GM21526 (cell line): Measurements from ENCODE around the gene TCTN3.
"Not testable (repeated sequence)": the region's sequence is repeated elsewhere in the genome, so short reads cannot be mapped to it uniquely, and the experiment has no call there.

ENCODE experiments used
- ATAC-seq: cut with Tn5 transposase; IDR thresholded peaks from one replicate; pipeline ENCODE4 v1.9.1; 2021; ENCODE audit warnings: moderate library complexity; ENCODE audit not compliant: unreplicated experiment, low FRiP score

TCTN3 gene

DNA sequence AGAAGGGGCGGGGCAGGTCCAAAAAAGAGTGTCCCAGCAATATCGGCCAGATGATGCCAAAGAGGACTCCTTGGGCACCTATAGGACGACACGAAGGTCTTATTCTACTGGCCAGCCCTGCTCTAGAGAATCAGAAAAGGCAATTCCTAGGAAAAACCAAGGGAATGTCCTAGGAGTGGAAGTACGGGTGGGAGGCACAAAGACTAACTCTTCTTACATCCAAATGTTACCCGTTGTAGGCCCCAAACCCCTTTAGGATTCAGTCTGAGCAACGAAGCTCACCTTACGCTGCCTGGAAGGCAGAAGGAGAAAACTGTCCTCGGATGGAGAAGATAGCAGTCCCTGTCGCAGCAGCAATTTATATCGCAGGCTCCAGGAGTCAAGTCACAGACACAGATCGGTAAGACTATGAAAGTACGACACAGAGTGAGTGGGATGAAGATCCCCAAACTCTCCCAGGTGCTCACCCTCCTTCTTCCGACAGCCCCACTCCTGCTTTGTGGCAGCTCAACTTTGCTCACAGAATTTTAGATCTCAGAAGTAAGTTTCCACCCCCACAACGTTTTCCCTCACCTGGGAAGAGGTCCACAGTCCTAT lies 558 bp downstream of the TCTN3 start:
- no peak for ATAC-seq

DNA sequence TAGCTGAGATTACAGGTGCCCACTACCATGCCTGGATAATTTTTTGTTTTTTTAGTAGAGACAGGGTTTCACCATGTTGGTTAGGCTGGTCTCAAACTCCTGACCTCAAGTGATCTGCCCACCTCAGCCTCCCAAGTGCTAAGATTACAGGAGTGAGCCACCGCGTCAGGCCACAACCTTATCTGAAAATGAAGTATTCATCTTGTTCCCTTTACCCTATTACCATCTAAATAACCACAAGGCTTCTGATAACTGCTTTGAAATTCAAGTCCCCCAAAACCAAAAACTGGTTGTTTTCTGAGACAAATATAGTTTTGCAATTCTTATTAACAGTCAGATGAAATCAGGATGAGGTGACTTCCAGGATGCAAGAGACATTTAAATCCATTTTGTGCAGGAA lies 2.4 kb downstream of the TCTN3 start:
- no peak for ATAC-seq

DNA sequence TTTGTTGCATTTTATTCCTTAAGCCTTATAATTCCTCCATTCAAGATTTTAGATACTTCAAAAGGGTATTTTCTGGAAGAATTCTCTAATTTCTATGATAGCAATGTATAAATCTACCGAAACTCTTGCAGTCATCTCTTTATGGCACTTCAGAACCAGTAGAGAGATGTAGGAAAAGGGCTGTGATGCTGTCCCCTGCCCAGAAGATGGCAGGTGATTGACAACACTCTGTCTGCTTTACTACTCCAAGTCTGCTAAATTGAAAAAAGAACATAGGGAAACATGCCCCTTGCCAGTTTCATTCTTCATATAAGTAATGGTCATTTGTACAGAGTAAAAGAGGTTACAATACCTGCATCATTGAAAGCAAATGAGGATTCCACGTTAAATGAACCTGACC lies 5.1 kb downstream of the TCTN3 start:
- no peak for ATAC-seq

DNA sequence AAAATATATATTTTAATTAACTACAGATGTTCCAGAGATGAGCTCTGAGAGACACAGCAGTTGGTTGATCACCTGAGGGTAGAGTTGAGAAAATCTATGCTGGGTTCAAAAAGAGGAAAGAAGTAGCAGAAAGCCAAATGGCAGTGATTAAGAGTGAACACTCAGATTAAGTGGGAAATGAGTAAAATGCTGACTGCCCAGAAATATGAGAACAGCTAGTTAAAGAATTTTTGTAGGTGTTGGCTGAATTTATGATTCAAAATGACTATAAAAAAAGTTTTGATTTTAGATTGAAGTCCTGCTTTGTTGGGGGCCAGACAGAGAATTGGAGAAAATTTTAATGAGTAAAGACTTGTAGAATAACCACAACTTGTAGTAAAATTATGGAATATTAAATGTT lies 9.8 kb downstream of the TCTN3 start:
- ATAC-seq: no peak

DNA sequence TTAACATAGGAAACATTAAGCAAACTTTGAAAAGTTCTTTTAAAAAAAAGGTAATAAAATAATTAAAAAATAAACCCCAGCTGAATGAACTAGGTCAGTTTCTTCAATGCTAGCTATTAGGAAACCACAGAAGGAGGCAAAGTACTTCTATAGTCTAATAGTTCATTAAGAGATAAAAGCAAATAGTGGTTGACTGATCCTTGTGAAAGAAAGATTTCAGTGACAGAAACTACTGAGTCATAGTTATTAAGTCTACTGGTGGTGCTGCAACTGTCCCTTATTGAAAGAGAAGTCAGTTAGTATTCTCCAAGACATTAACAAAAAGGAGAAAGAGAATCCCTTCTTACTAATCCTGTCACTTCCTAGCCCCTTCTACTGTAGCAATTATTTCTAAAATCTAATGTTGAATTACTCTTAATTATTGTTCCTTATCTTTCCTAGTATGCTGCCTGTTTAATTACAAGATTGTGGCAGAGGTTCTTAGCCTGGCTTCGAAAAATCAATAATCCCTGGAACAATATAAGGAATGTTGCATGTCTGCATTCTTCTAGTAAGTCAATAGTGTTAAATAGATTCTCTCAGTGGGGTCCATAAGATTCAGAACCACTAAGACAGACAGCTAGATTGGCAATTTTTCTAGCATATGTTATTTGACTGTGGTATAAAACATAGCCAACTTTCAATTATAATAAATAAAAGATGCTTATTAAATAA lies 18.2 kb downstream of the TCTN3 start:
- no peak for ATAC-seq

DNA sequence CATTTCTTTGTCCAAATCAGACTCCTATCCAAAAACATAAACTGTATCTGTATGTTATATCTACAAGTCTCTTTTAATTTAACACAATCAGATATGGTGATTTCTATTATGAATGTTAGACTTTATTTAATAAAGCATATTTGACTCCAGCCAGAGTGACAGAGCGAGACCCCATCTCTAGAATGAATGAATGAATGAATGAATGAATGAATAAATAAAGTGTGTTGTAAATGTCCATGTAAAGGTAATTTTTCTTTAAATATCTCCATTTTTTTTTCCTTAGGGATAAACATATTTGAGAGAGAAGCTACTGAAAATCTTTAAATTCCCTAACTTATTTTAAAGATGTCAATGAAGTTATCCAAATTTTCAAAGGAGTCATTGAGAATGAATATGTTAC lies 19.1 kb downstream of the TCTN3 start:
- no peak for ATAC-seq

DNA sequence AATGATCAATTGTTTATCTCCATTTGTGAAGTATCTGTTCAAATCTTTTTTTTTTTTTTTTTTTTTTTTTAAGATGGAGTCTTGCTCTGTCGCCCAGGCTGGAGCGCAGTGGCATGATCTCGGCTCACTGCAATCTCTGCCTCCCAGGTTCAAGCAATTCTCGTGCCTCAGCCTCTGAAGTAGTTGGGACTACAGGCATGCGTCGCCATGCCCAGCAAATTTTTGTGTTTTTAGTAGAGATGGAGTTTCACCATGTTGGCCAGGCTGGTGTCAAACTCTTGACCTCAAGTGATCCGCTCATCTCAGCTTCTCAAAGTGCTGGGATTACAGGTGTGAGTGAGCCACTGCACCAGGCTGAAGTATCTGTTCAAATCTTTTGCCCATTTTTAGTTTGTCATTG lies 21.1 kb downstream of the TCTN3 start:
- not testable (repeated sequence) for ATAC-seq

DNA sequence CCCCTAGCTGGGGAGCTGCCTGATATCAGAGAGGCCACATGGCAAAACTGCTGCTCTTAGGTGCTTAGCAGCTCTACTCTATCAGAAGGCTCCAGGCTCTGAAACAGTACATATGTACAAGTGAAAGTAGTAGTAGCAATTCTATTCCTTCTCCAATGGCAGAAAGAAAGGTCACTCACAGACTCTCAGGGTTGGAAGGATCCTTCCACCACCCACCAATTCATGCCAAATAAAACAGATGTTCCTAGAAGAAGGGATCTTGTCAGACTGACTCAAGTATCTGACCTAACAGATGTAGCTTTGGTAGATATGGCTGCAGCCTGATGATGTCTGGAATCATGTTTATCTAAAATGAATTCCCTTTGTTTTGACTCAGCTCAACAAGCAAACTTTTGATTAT lies 29.2 kb downstream of the TCTN3 start:
- no peak for ATAC-seq

DNA sequence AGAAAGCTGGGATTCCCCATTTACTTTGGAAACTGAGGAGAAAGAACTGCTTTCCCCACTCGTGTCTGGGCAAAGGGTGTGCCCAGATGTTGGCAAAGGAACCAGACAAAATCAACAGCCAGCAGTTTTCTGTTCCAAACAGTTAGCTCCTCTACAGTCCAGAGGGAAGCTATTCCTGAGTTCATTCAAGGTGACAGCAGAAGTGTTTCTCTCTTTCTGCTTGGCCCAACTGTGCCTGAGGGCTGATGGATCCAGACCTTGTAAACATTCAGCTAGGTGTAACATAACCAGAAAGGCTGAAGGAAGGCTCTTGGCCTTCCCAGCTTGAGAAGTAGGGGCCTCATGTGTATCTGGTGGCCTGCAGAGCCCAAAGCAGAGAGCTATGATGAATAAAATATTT lies 30.2 kb downstream of the TCTN3 start:
- ATAC-seq: no peak

DNA sequence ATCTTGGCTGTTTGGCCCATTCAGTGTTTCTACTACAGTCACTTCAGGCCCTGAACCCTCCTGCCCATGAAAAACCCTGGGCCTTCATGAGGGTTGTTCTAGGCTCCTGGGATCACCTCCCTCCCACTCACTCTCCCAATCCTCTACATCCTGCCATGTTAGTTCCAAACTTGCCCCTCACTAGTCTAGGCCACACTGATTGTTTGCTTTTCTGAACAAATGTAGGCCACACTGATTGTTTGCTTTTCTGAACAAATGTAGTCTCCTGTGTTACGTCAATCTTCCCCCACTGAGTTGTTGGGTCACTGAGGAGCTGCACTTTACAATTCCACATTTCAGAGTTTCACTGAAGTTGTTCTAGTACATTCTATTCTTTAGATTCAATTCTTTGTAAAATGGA lies 31.9 kb downstream of the TCTN3 start:
- ATAC-seq: no peak

DNA sequence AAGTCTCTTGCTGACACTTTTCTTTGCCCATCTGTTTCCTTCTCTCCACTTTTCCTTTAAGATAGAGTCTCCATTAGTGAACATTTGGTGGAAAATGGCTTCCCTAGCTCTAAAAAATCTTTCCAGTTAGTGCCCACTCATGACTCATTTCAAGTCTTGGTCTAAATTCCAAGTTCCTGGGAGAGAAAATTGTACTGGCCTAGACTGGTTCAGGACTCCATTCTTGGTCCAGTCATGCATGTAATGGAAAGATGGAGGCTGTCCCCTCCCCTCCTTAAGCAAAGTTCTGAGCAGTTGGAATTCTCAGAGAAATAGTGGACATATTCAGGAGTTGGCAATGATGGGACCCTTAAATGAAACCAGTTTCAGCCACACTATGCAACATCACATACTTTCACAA lies 33.4 kb downstream of the TCTN3 start:
- ATAC-seq: no peak

DNA sequence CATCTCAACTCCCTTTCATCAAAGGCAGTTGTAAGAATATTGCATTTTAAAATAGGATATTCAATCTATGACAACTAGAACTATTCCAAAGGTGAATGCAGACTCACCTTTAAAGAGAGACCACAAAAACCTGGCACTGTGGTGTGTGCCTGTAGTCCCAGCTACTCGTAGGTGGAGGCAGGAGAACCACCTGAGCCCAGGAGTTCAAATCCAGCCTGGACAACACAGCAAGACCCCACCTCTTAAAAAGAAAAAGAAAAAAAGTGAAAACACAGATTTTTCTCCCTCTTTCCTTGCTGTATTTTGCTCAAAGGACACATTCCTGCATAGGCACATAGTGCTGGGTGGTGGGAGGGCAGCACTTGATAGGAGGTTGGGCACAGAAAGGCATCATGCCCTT lies 36.5 kb downstream of the TCTN3 start:
- ATAC-seq: no peak

DNA sequence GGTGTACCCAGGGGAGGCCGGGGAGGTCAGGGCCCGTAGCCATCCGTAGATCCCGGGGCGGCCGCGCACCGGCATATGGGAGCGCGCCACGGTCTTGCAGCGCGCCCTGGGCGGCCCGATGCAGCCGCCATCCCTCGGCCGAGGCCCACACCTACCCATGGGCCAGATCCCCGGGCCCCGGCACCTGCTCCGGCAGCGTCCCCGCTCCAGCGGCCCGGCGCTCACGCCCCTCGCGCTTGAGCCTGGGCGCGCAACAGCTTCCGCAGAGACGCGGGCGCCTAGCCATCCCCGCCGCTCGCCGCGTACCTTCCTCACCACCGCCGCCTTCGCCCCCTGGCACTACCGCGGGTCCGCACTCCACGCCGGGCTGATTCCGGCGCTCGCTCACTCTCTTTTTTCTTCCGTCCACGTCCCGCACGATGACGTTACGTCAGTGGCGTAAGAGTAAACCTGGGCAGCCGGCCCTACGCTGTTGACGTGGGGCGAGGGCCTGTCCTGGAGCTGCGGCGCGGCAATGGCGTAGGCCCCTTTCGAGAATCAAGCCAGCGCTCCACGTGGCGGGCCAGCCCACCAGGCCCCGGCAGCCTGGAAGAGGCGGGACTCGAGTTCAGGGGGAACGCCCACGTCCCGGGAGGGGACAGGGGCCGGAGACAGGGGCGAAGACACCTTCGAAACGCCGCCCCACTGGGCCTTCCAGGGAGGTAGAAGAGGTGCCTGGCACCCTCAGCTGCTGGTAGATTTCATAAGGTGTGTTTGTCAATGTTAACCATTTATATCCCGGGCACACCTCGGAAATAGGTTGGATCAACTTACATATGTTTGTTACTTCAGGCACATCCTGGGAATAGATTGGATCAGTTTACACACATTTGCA lies 37.2 kb downstream of the TCTN3 start, which contains the start of gene ALDH18A1:
Gene ALDH18A1, minus strand, starts transcription at position 421 of the 874 bp plus-strand sequence. CDS start 3,334 bp downstream, outside the sequence.
- ATAC-seq: peak; percentile 91

DNA sequence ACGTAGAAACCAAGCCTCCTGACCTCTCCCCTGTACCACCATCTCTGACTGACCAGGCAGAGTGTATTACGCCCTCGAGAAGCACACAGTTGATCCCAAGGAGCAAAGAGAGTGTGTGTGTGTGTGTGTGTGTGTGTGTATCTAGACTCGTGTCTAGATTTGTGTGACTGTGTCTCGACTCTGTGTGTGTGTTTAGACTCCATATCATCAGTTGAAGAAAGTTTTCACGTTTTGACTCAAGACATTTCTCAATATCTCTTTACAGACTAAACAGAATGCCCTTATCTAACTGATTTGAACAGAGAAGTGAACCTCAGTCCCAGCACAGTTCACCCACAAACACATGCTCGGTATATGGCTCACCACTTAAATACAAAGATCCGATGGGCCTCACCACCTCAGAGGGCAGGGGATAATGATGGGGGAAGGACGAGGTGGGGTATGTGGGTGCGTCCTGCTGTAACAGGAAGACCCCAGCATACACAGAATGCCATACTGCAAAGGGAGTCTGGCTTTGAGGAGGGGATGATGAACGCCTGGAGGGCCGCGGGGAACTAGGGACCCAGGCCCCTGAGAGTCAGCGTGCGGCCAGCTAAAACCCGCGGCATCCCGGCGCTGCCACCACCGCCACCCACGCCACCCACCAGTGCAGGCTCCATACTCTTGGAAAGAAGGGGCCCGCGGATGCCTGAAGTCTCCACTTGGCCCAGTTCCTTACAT lies 38.0 kb downstream of the TCTN3 start:
- ATAC-seq: peak; percentile 13

DNA sequence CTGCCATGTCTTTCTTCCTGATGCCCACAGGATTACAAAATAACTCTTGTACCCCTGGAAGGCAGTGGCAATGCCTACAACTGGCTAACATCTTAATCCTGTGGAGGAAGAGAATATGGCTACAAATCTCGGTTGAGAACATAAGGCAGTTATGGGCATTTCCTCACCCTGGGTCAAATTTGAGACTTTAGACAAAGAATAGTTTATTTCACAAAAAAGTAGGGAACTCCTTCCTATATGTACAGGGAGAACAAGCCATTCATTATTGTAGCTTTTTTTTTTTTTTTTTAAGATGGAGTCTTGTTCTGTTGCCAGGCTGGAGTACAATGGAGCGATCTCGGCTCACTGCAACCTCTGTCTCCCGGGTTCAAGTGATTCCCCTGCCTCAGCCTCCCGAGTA lies 39.8 kb downstream of the TCTN3 start:
- ATAC-seq: no peak

DNA sequence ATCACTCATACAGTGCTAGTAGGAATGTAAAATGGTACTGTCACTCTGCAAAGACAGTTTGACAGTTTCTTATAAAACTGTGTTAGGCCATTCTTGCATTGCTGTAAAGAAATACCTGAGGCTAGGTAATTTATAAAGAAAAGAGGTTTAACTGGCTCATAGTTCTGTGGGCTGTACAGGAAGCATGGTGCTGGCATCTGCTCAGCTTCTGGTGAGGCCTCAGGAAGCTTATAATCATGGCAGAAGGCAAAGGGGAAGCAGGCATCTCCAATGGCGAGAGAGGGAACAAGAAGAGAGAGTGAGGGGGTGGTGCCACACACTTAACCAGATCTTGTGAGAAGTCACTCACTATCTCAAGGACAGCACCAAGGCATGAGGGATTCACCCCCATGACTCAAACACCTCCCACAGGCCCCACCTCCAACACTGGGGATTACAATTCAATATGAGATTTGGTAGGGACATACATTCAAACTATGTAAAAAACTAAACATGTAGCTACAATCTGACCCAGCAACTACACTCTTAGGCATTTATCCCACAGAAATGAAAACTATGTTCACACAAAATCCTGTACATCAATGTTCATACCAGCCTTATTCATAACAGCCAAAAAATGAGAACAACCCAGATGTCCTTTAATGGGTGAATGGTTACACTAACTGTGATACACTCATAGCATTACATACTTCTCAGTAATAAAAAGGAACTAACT lies 42.2 kb downstream of the TCTN3 start:
- no peak for ATAC-seq

DNA sequence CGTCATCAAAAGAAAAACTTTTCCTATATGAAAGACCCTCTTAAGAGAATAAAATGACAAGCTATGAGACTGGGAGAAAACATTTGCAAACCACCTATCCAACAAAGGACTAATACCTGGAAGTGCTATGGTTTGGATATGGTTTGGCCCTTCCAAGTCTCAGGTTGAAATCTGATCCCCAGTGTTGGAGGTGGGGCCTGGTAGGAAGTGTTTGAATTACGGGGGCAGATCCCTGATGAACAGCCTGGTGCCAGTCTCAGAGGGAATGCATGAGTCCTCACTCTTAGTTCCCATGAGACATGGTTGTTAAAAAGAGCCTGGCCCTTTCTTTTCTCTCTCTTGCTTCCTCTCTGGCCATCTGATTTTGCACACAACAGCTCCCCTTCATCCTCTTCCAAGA lies 43.5 kb downstream of the TCTN3 start:
- no peak for ATAC-seq

DNA sequence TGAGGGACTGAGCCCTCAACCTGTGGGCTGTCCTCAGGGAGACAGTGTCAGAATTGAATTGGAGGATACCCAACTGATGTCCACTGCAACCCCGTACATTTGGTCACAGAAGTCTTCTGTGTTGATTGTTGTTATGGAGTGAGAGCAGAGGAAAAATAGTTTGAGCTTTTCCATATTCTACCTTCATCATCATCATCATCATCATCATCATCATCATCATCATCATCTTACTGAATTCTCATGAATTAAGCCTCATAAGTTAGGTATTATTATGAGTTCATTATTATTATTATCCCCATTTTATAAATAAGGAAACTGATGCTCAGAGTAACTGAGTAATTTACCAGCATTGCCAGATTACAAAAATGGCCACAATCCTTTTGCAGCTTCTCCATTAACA lies 45.6 kb downstream of the TCTN3 start:
- no peak for ATAC-seq

DNA sequence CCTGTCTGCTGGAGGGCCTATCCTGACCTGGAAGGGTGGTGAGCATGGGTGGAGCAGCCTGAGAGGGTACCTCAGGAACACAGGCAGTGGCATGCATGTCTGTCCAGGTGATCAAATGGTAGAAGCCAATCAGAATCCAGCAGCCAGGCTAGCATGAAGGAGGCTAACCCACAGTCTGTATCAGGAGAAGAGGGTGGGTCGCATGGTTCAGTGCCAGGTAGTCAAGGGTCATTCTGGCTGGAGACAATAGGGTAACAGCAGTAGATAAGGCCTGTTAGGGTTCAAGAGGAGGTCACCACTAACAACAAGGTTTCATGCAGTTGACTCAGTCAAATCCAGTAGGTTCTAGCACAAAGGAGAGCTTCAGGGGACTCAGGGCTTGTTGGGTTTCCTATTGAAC lies 47.6 kb downstream of the TCTN3 start:
- ATAC-seq: no peak

DNA sequence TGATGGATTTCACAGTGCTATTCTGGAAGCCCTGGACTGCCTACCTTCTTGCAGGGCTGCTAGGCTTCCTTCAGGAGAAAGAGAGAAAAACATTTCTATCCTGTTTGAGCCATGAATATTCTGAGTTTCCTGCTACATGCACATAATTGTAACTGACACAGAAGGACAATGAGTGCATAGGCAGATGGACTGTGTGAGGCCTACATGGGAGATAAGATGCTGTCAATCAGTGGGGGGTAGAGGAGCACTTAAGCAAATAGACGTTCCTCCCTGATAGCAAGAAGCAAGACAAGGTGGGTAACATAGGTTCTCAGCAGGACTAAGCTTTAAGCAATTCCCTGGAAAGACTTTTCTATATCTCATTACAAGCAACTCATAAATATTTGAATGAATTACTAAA lies 48.8 kb downstream of the TCTN3 start:
- ATAC-seq: no peak
